ENCODE measurements around the gene RAD51B. TPM values are rescaled to one million over a fixed set of nuclear protein-coding genes. Genes with fewer than 3 reads are reported as not detected.

RAD51B gene
- total RNA-seq, 1 experiment from 2014 or later, result 10.8 TPM

DNA sequence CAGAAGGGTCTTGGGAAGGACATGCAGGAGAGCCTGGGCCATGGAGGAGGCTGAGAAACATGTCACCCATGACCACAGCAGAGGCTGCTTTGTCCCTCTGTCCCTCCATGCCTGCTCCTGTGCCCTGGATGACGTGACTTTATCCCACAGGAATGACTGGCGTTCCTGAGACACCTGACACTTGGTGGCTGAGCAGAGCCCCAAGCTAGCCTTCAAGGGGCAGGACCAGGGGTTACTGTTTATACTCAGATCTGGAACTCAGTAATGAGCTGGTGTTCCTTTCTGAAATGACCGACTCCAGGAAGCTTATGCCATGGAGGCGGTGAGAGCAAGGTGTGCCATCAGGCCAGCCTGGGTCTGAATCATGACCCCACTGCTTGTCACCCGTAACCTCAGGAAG lies 929.1 kb downstream of the RAD51B start:
- Histone ChIP-seq H3K4me1 (ENCODE audit: insufficient read depth, low read length) (no peaks in the 10 kb centered on the region), H3K79me2 (ENCODE audit: low read length) (no peaks in the 10 kb centered on the region), H3K27ac (ENCODE audit: low read length) (no peak overlapping the region), H3F3A (ENCODE audit: low read length, unreplicated experiment) (no peaks in the 10 kb centered on the region), H3K9me2 (replicated peaks; ENCODE audit: low read length) (no peaks in the 10 kb centered on the region), H3K9ac (ENCODE audit: low read length) (no peak overlapping the region), H3K4me3 (ENCODE audit: low read length) (no peak overlapping the region), H3K27me3 (ENCODE audit: low read length) (no peaks in the 10 kb centered on the region), H3K9me3 (ENCODE audit: low read length) (no peaks in the 10 kb centered on the region), H3K36me3 (ENCODE audit: low read depth, low read length) (no peaks in the 10 kb centered on the region), H3K4me2 (ENCODE audit: low read length) (no peak overlapping the region), H2AFZ (ENCODE audit: low read length) (no peak overlapping the region), H4K20me1 (ENCODE audit: low read length) (no peaks in the 10 kb centered on the region)
- intact Hi-C loops (cut with micrococcal nuclease), result no loop called here
- DNase-seq (no peak), ATAC-seq (peak; percentile 29; the same call in 1 of the 2 replicates)
- ChIA-PET POLR2A (ENCODE audit: unreplicated experiment) (no interaction called here), CTCF (no interaction called here)
- BruUV-seq (replicated peaks), result no TSS peak
- TF ChIP-seq CTCF (conservative IDR thresholded peaks at IDR 0.05; ENCODE audit: low read depth, low read length), result no peak
- no peak for TF ChIP-seq EZH2phosphoT487 (IDR thresholded peaks at IDR 0.05; ENCODE audit: borderline replicate concordance, low read length)
- TF ChIP-seq EZH2 (IDR thresholded peaks at IDR 0.05; ENCODE audit: low read length, unreplicated experiment), result no peak

- CTCF ChIA-PET, result no interaction called here
- Histone ChIP-seq H2AFZ (ENCODE audit: low read length) (no peak overlapping the region), H4K20me1 (ENCODE audit: low read length) (no peaks in the 10 kb centered on the region), H3K9me3 (ENCODE audit: low read length) (no peaks in the 10 kb centered on the region), H3K27me3 (ENCODE audit: low read length) (no peaks in the 10 kb centered on the region), H3K4me1 (ENCODE audit: insufficient read depth, low read length) (no peaks in the 10 kb centered on the region), H3K27ac (ENCODE audit: low read length) (no peak overlapping the region), H3K4me2 (ENCODE audit: low read length) (no peak overlapping the region), H3K9ac (ENCODE audit: low read length) (no peak overlapping the region), H3K9me2 (replicated peaks; ENCODE audit: low read length) (no peaks in the 10 kb centered on the region), H3F3A (ENCODE audit: low read length, unreplicated experiment) (no peaks in the 10 kb centered on the region), H3K79me2 (ENCODE audit: low read length) (no peaks in the 10 kb centered on the region), H3K4me3 (ENCODE audit: low read length) (no peak overlapping the region), H3K36me3 (ENCODE audit: low read depth, low read length) (no peaks in the 10 kb centered on the region)
- DNase-seq (no peak), ATAC-seq (no peak)
- POLR2A ChIA-PET (ENCODE audit: unreplicated experiment), result no interaction called here
- BruUV-seq (replicated peaks), result no TSS peak
- intact Hi-C loops (cut with micrococcal nuclease), result no loop called here
- TF ChIP-seq CTCF (conservative IDR thresholded peaks at IDR 0.05; ENCODE audit: low read depth, low read length) (no peak), EZH2phosphoT487 (IDR thresholded peaks at IDR 0.05; ENCODE audit: borderline replicate concordance, low read length) (no peak), EZH2 (IDR thresholded peaks at IDR 0.05; ENCODE audit: low read length, unreplicated experiment) (no peak)
Observed at GRCh38 chr14:68749487-68750475, 930.2 kb downstream of the RAD51B start.

Data from PC-3 (cell line).